ENCODE results near the gene SERPING1.

SERPING1 gene

DNA sequence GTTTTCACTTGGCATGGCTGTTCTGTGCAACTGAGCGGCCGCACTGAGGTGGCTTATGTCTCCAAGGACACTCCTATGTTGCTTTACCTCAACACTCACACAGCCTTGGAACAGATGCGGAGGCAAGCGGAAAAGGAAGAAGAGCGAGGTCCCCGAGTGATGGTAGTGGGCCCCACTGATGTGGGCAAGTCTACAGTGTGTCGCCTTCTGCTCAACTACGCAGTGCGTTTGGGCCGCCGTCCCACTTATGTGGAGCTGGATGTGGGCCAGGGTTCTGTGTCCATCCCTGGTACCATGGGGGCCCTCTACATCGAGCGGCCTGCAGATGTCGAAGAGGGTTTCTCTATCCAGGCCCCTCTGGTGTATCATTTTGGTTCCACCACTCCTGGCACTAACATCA is 62.2 kb downstream of the SERPING1 start:
- no peak overlapping the region for H3K4me3 ChIP-seq (replicated peaks; ENCODE audit: low read depth, low read length)
- DNase-seq (ENCODE audit: low read depth) = no peak
- TF ChIP-seq, protein P1, sequence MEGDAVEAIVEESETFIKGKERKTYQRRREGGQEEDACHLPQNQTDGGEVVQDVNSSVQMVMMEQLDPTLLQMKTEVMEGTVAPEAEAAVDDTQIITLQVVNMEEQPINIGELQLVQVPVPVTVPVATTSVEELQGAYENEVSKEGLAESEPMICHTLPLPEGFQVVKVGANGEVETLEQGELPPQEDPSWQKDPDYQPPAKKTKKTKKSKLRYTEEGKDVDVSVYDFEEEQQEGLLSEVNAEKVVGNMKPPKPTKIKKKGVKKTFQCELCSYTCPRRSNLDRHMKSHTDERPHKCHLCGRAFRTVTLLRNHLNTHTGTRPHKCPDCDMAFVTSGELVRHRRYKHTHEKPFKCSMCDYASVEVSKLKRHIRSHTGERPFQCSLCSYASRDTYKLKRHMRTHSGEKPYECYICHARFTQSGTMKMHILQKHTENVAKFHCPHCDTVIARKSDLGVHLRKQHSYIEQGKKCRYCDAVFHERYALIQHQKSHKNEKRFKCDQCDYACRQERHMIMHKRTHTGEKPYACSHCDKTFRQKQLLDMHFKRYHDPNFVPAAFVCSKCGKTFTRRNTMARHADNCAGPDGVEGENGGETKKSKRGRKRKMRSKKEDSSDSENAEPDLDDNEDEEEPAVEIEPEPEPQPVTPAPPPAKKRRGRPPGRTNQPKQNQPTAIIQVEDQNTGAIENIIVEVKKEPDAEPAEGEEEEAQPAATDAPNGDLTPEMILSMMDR (IDR thresholded peaks at IDR 0.05; ENCODE audit: low read length, missing control alignments) = no peak

DNA sequence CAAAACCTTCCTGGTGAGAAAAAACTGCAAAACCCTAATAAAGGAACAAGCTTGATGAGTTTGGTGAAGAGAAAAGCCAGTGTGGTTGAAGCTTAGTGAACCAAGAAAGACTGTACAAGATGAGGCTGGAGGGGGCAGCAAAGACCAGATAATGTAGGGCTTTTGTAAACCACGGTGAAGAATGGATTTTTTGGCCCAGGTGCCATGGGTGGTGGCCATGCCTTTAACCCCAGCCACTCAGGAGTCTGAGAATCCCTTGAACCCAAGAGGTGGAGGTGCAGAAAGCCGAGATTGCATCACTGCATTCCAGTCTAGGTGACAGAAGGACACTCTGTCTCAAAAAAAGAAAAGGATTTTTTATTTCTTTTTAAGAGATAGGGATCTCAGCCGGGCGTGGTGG is 65.4 kb downstream of the SERPING1 start:
- no peak for DNase-seq (ENCODE audit: low read depth)
- TF ChIP-seq, protein P1 (IDR thresholded peaks at IDR 0.05; ENCODE audit: low read length, missing control alignments) = peak; percentile 3
- H3K4me3 ChIP-seq (replicated peaks; ENCODE audit: low read depth, low read length) = no peak overlapping the region

DNA sequence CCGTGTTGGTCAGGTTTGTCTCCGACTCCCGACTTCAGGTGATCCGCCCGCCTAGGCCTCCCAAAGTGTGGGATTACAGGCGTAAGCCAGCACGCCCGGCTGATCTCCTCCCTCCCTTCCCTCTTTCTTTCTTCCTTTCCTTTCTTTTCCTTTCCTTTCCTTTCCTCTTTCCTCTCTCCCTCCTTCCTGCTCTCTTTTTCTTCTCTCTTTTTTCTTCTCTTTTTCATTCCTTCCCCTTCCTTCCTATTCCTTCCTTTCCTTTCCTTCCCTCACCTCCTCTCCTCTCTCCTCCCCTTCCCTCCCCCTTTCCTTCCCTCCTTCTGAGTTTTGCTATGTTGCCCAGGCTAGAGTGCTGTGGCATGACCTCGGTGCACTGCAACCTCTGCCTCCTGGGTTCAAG is 66.5 kb downstream of the SERPING1 start:
- TF ChIP-seq, protein P1 (IDR thresholded peaks at IDR 0.05; ENCODE audit: low read length, missing control alignments) = no peak
- no peak for DNase-seq (ENCODE audit: low read depth)

More for the DNA sequence above, 66.5 kb downstream of the SERPING1 start:
- no peak overlapping the region for H3K4me3 ChIP-seq (replicated peaks; ENCODE audit: low read depth, low read length)
